Ishikawa (cell line): ENCODE measurements around the gene ADAM11.

ENCODE experiments used
- CREB1 ChIP-seq: IDR thresholded peaks from 2 replicates; pipeline ENCODE4 v1.6.1; 2012; ENCODE audit warnings: low read depth
- EP300 ChIP-seq: IDR thresholded peaks from 2 replicates; pipeline ENCODE4 v1.6.1; 2012; ENCODE audit warnings: borderline replicate concordance
- FOXM1 ChIP-seq: IDR thresholded peaks from 2 replicates; pipeline ENCODE4 v1.6.1; 2012; ENCODE audit warnings: low read depth, borderline replicate concordance
- NFIC ChIP-seq: IDR thresholded peaks from 2 replicates; pipeline ENCODE4 v1.6.1; 2012
- RAD21 ChIP-seq: IDR thresholded peaks from 2 replicates; pipeline ENCODE4 v1.6.1; 2012; ENCODE audit warnings: low read depth
- TAF1 ChIP-seq: IDR thresholded peaks from 2 replicates; pipeline ENCODE4 v1.6.1; 2012; ENCODE audit warnings: low read depth, mild to moderate bottlenecking
- USF1 ChIP-seq: IDR thresholded peaks from 2 replicates; pipeline ENCODE4 v1.6.1; 2012
- TF ChIP-seq, protein P1 (sequence below): IDR thresholded peaks from 2 replicates; pipeline ENCODE4 v1.6.1; 2012; ENCODE audit warnings: low read depth, mild to moderate bottlenecking
- TF ChIP-seq, protein P2 (sequence below): IDR thresholded peaks from 2 replicates; pipeline ENCODE4 v1.6.1; 2012

DNA sequence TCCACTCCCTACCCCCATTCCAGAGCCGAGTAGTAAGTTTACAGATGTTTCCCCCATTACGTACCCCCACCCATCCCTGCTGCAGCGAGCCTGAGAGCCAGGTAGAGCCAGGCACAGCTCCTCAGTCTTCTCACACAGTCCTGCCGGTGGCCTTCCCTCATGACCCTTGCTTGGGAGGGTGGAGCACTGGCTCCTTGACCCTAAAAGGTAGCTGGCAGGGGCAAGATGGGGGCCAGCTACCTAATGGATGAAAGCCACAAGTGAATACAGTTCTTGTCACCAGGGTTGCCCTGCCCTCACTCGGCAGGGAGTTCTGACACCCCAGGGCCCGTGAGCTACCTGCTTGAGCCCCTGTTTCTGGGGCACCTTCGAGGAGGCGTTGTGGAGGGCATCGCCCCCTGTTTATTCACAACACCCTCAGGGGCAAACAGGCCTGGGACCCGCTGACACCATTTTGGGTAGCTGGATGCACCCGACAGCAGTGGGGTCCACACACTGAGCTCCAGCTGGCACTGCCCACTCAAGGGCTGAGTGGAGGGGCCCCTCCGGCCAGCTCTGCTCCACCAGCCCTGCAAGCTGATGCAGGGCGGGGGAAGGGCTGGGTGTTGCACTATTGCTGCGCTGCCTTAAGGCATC is 22.2 kb downstream of the ADAM11 start:
- TF ChIP-seq RAD21 (no peak), CREB1 (no peak), TAF1 (no peak), EP300 (no peak), FOXM1 (no peak), NFIC (no peak), USF1 (no peak)
- TF ChIP-seq, protein P1, sequence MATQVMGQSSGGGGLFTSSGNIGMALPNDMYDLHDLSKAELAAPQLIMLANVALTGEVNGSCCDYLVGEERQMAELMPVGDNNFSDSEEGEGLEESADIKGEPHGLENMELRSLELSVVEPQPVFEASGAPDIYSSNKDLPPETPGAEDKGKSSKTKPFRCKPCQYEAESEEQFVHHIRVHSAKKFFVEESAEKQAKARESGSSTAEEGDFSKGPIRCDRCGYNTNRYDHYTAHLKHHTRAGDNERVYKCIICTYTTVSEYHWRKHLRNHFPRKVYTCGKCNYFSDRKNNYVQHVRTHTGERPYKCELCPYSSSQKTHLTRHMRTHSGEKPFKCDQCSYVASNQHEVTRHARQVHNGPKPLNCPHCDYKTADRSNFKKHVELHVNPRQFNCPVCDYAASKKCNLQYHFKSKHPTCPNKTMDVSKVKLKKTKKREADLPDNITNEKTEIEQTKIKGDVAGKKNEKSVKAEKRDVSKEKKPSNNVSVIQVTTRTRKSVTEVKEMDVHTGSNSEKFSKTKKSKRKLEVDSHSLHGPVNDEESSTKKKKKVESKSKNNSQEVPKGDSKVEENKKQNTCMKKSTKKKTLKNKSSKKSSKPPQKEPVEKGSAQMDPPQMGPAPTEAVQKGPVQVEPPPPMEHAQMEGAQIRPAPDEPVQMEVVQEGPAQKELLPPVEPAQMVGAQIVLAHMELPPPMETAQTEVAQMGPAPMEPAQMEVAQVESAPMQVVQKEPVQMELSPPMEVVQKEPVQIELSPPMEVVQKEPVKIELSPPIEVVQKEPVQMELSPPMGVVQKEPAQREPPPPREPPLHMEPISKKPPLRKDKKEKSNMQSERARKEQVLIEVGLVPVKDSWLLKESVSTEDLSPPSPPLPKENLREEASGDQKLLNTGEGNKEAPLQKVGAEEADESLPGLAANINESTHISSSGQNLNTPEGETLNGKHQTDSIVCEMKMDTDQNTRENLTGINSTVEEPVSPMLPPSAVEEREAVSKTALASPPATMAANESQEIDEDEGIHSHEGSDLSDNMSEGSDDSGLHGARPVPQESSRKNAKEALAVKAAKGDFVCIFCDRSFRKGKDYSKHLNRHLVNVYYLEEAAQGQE: no peak
- TF ChIP-seq, protein P2, sequence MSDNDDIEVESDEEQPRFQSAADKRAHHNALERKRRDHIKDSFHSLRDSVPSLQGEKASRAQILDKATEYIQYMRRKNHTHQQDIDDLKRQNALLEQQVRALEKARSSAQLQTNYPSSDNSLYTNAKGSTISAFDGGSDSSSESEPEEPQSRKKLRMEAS: no peak
